Memory B cell (primary cell): ENCODE data around the gene SGPL1.

ENCODE experiments used
- ATAC-seq: fragments of 150-1000 bp; cut with Tn5 transposase; 2 replicates; pipeline ENCODE4 v1.10.0; 2021; ENCODE audit warnings: low read depth, mild to moderate bottlenecking, moderate library complexity
- DNase-seq, 2 donors: peaks; one replicate each; pipeline ENCODE4 v3.0.0; 2022; ENCODE audit warnings: low spot score in 2 of 2
- H3K27ac Mint-ChIP-seq: one replicate; pipeline ENCODE4 v1.8.0; 2022; ENCODE audit warnings: mild to moderate bottlenecking, moderate library complexity, mixed read lengths
- H3K27me3 Mint-ChIP-seq: one replicate; pipeline ENCODE4 v1.8.0; 2022; ENCODE audit warnings: mixed read lengths
- H3K36me3 Mint-ChIP-seq: one replicate; pipeline ENCODE4 v1.8.0; 2022; ENCODE audit warnings: mild to moderate bottlenecking, mixed read lengths
- H3K4me1 Mint-ChIP-seq: one replicate; pipeline ENCODE4 v1.8.0; 2022; ENCODE audit warnings: mixed read lengths
- H3K4me3 Mint-ChIP-seq: one replicate; pipeline ENCODE4 v1.8.0; 2022; ENCODE audit warnings: mild to moderate bottlenecking, moderate library complexity, mixed read lengths
- H3K9me3 Mint-ChIP-seq: one replicate; pipeline ENCODE4 v1.8.0; 2022; ENCODE audit warnings: mixed read lengths

The SGPL1 gene

DNA sequence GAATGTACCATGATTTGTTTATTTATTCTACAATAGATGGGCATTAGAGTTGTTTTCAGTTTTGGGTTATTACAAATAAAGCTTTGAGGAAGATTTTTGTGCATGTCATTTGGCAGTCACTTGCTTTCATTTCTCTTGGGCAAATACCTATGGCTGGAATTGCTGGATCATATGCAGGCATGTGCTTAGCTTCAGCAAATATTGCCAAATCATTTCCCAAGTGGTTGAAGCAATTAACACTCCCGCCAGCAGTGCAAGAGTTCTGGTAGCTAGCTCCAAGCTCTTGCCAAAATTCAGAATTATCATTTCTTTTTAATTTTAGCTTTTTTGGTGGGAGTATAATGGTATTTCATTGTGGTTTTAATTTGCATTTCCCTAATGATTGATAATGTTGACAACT, 105.5 kb downstream of the SGPL1 start:
- no peak for ATAC-seq

DNA sequence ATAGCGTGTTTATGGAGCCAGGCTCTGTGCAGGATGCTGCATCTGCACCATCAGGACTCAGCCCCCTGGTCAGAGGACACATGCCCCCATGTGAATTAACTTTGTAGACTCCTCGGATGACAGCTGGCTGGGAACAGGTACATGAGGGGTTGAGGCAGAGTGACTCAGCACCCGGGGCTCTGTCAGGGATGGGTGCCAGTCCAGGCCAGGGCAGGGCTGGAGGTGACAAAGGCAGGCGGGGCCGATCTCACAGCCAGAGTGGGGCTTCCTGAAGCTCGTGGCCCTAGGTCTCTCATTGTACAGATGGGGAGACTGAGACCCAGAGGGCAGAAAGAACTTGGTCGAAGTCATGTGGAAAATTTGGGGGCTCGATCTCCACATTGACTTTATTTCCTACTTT, 107.9 kb downstream of the SGPL1 start:
- no peaks in the 10 kb centered on the region for H3K36me3 Mint-ChIP-seq
- DNase-seq (no peak), ATAC-seq (no peak)
- H3K9me3 Mint-ChIP-seq = peaks cover 1% of the 10 kb centered on the region
- H3K4me1 Mint-ChIP-seq = peaks cover 8% of the 10 kb centered on the region
- no peak overlapping the region for H3K4me3 Mint-ChIP-seq
- H3K27me3 Mint-ChIP-seq = peaks cover 16% of the 10 kb centered on the region
- H3K27ac Mint-ChIP-seq = no peak overlapping the region

More for the DNA sequence above, 105.5 kb downstream of the SGPL1 start:
- Mint-ChIP-seq H3K4me1 (peaks cover 3% of the 10 kb centered on the region), H3K27me3 (peaks cover 16% of the 10 kb centered on the region), H3K27ac (no peak overlapping the region), H3K4me3 (no peak overlapping the region), H3K9me3 (peaks cover 1% of the 10 kb centered on the region), H3K36me3 (no peaks in the 10 kb centered on the region)
- no peak for DNase-seq

DNA sequence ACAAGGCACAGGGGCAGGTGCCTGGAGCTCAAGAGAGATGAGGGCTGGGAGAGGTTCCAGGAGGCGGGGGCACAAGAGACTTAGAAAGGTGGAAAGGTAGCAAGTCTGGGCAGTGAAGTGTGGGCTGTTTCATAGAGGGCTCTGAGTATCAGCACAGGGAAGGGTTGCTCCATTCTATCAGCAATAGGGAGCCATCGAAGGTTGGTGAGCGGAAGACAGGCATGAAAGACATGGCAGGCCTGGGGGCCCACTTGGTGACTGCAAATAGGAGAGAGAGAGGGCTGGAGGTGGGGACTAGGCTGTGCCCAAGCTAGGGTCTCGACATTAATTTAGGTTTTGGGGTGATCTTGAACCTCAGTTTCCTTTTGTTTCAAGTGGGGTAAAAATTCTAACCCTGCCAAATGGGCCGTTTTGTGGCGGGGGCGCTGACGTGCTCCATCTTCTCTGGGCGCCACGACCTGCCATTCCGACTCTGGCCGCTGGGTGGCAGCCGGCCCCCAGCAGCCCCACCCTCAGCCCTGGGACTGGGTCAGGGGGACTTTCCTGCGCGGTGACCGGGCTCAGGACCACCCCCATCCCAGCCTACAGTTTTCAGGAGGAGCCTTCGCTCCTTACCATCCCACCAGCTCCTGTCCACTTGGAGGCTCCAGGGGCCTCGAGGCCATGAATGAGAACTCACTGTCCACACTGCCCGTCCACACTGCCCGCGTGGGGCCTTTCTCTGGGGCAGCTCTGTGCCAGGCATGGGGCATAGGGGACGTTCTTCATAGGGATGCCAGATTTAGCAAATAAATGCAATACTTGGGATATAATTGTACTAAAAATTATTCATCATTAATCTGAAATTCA, 109.9 kb downstream of the SGPL1 start:
- peak; percentile 67 for ATAC-seq
- H3K36me3 Mint-ChIP-seq = no peaks in the 10 kb centered on the region
- peaks cover 1% of the 10 kb centered on the region for H3K9me3 Mint-ChIP-seq
- no peak overlapping the region for H3K4me3 Mint-ChIP-seq
- H3K27ac Mint-ChIP-seq = no peak overlapping the region
- DNase-seq = peak; percentile 32 to 66
- peaks cover 16% of the 10 kb centered on the region for H3K27me3 Mint-ChIP-seq
- peaks cover 10% of the 10 kb centered on the region for H3K4me1 Mint-ChIP-seq

DNA sequence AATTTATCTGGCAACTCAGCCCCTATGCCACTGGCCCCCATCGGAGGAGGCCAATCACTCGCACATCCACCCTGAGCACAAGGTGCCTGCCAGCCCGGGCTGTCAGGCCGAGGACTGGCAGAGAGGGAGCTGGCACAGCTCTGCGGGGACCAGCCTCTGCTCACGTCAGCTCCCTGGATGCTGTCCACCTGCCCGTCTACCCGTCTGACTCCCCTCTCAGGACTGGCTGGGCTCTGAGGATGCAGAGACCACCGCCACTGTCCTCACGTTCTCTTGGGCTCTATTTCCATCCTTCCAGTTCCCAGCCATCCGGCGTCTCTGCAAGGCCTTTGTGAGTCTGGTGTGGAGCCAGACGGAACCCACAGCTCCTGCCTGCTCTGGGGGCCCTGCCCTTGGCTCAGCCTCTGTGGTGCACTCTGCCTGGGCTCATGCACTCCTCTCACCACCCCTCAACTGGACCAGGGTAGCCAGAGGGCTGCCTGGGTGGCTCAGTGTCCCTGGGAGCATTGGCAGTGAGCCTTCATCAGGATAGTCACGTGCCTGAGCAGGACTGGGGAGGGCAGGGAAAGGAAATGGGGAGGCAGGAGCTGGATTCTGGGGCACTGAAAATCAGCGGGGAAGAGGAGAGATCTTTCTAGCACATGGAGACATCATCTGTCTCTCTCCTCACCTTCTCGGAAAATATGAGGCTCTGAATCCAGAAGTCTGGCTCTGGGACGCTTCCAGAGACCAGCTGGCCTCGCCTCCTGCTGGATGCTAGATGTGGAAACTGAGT, 110.7 kb downstream of the SGPL1 start:
- Mint-ChIP-seq H3K9me3 (no peaks in the 10 kb centered on the region), H3K27me3 (peaks cover 14% of the 10 kb centered on the region), H3K4me1 (peaks cover 10% of the 10 kb centered on the region), H3K4me3 (no peak overlapping the region), H3K36me3 (no peaks in the 10 kb centered on the region), H3K27ac (no peak overlapping the region)
- DNase-seq (no peak), ATAC-seq (no peak)

DNA sequence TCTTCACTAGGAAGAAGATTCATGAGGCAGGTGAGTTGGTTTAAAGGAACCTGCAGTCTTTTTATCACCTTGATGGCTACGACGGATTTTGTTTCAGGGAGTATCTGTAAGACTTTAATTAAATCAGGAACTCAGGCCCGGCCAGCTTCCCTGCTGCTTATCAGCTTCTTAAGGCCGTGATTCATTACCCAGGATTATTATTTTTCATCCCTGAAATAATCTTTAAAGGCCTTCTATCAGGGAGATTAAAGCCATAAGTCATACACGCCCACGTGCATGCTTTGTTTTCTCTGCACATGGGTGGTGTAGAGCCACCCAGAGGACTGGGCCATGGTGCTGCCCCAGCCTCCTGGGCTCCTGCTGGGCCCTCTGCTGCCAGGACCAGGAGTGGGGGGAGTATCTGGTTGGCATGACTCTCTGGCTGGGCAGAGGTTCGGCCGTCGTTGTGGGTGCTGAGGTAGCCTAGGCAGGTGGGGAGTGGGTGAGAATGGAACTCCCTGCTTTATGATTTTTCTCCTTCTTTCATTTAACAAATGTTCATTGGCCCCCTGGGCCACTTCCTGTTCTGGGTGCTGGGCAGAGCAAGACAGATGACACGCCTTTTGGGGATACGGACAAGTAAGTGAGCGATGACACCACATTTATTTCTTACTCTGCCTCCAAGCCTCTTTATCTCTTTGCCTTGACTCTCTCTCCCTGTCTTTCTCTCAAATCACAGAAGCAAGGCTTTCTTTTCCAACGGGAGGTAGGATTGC, 111.6 kb downstream of the SGPL1 start:
- Mint-ChIP-seq H3K27ac (no peak overlapping the region), H3K9me3 (no peaks in the 10 kb centered on the region), H3K36me3 (no peaks in the 10 kb centered on the region), H3K4me3 (no peak overlapping the region), H3K4me1 (peaks cover 10% of the 10 kb centered on the region), H3K27me3 (peaks cover 11% of the 10 kb centered on the region)
- no peak for ATAC-seq
- DNase-seq = no peak

DNA sequence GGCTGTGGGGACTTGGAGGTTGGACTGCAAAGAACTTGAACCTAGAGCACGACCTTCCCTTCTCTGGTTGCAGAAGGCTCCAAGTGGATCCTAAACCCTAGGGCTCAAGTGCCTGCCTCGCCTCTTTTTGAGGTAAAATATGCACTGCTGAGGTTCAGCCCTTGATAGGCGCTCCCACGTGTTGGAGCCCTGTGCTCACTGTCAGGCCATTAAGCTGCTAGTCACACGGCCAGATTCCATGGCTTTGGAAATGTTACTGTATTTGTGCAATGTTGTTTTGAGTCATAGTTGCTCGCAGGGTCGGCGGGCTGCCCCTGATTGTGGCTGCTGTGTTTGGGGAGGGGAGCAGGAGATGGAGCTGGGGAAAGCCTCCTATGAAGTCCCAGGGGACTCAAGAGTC, 112.4 kb downstream of the SGPL1 start:
- no peaks in the 10 kb centered on the region for H3K9me3 Mint-ChIP-seq
- H3K36me3 Mint-ChIP-seq = no peaks in the 10 kb centered on the region
- peaks cover 10% of the 10 kb centered on the region for H3K27me3 Mint-ChIP-seq
- H3K4me1 Mint-ChIP-seq = peaks cover 10% of the 10 kb centered on the region
- H3K4me3 Mint-ChIP-seq = no peak overlapping the region
- DNase-seq (no peak), ATAC-seq (no peak)
- H3K27ac Mint-ChIP-seq = no peak overlapping the region

DNA sequence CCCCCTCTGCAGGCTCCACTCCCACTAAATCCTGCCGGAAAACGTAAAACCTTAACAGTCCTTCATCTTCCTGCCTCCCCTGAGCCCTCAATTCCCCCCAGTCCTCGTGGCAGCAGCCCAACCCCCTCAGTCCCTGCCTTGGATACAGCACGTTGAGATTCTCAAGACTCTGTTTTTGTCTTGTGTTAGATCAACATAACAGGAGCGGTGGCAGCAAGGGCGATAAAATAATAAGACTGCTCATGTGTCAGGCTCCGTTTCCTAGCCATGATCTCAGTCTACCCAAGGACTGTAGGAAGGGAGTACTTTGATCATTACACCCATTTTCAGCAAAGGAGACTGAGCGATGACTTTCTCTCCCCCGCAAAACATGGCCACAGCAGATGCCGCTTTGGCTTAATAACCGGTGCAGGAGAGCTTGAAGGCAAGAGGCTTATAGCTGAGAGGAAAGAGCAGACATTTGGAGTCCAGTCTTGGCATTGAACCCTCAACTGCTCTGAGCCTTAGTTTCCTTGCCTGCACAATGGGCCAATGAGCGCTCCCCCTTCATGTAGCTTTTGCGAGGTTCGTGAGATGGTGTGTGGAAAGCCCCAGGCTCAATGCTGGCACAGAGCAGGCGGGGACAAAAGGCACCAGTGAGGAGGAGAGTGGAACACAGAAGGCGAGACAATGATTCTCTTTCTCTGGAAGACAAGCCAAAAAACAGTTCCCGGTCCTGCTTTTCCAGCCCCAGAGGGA, 114.7 kb downstream of the SGPL1 start:
- H3K27ac Mint-ChIP-seq = no peak overlapping the region
- ATAC-seq (no peak), DNase-seq (no peak)
- H3K27me3 Mint-ChIP-seq = peaks cover 4% of the 10 kb centered on the region
- no peak overlapping the region for H3K4me3 Mint-ChIP-seq
- peaks cover 7% of the 10 kb centered on the region for H3K4me1 Mint-ChIP-seq
- H3K9me3 Mint-ChIP-seq = no peaks in the 10 kb centered on the region
- no peaks in the 10 kb centered on the region for H3K36me3 Mint-ChIP-seq
